Activated naive CD8-positive, alpha-beta T cell treated with anti-CD3 and anti-CD28 coated beads, Interleukin-2, amount 10 ng/mL, durations not matched to agents 7 days and 5 days (primary cell): Measurements from ENCODE around the gene EZH1. TPM values are rescaled to one million over a fixed set of nuclear protein-coding genes. Genes with fewer than 3 reads are reported as not detected.
A peak's percentile ranks its signal among the peaks of the same experiment; 100 is the strongest.

Experiments used
- ATAC-seq: fragments of 150-1000 bp; cut with Tn5 transposase; one replicate; pipeline ENCODE4 v1.10.0; 2021; ENCODE audit warnings: low read depth, moderate library complexity
- POLR2A ChIA-PET: fragments of 350-600 bp; sonication (Branson Sonifier 250); formaldehyde crosslinking; loops from one replicate; lab custom pipeline; 2021; ENCODE audit warnings: antibody characterized with exemption; lab: Charles Lee
- DNase-seq: peaks from one replicate; pipeline ENCODE4 v3.0.0; 2021
- H3K27ac Mint-ChIP-seq: one replicate; pipeline ENCODE4 v1.8.0; 2022; ENCODE audit warnings: mild to moderate bottlenecking, mixed read lengths
- H3K27me3 Mint-ChIP-seq: one replicate; pipeline ENCODE4 v1.8.0; 2022; ENCODE audit warnings: mild to moderate bottlenecking, moderate library complexity, mixed read lengths
- H3K36me3 Mint-ChIP-seq: one replicate; pipeline ENCODE4 v1.8.0; 2021; ENCODE audit warnings: mild to moderate bottlenecking, mixed read lengths
- H3K4me1 Mint-ChIP-seq: one replicate; pipeline ENCODE4 v1.8.0; 2021; ENCODE audit warnings: mixed read lengths
- H3K4me3 Mint-ChIP-seq: one replicate; pipeline ENCODE4 v1.8.0; 2022; ENCODE audit warnings: mild to moderate bottlenecking, moderate library complexity, mixed read lengths
- H3K9me3 Mint-ChIP-seq: one replicate; pipeline ENCODE4 v1.8.0; 2021; ENCODE audit warnings: mixed read lengths
- total RNA-seq, 2 experiments: library from RNA; stranded (reverse); gene quantifications; one replicate each; pipeline ENCODE4 v1.2.3, GENCODE V29; 2021

Gene EZH1
- 10 to 100 TPM; 83.1 to 98.4 TPM for total RNA-seq

GRCh38 chr17:42744806-42745617, at the start of gene EZH1:
EZH1 (minus strand) TSS chr17:42745040; CDS start chr17:42728941, 16,099 bp downstream.
- Mint-ChIP-seq H3K36me3 (no peaks in the 10 kb centered on the region), H3K4me3 (peak within 1 kb of the TSS; percentile 97), H3K27ac (peak within 1 kb of the TSS; percentile 95), H3K27me3 (peaks cover 36% of the 10 kb centered on the region), H3K9me3 (no peaks in the 10 kb centered on the region), H3K4me1 (peaks cover 15% of the 10 kb centered on the region)
- POLR2A ChIA-PET, result no interaction called here
- ATAC-seq (peak; percentile 95), DNase-seq (peak; percentile 97)

- POLR2A ChIA-PET, result no interaction called here
- H3K4me3 Mint-ChIP-seq, result no peak overlapping the region
Observed at GRCh38 chr17:42792545-42792944, 47.7 kb upstream of the EZH1 start.

GRCh38 chr17:42791948-42792347, 47.1 kb upstream of the EZH1 start:
- POLR2A ChIA-PET, result no interaction called here
- Mint-ChIP-seq H3K4me3 (no peak overlapping the region), H3K9me3 (no peaks in the 10 kb centered on the region), H3K36me3 (peaks cover 1% of the 10 kb centered on the region), H3K27ac (no peak overlapping the region), H3K27me3 (peaks cover 14% of the 10 kb centered on the region), H3K4me1 (peaks cover 2% of the 10 kb centered on the region)
- DNase-seq (no peak), ATAC-seq (no peak)

More at GRCh38 chr17:42792545-42792944, 47.7 kb upstream of the EZH1 start:
- no peaks in the 10 kb centered on the region for H3K9me3 Mint-ChIP-seq
- peaks cover 11% of the 10 kb centered on the region for H3K27me3 Mint-ChIP-seq
- H3K27ac Mint-ChIP-seq, result no peak overlapping the region
- ATAC-seq (no peak), DNase-seq (no peak)
- peaks cover 3% of the 10 kb centered on the region for H3K4me1 Mint-ChIP-seq
- H3K36me3 Mint-ChIP-seq, result peaks cover 1% of the 10 kb centered on the region

GRCh38 chr17:42787266-42787665, 42.4 kb upstream of the EZH1 start:
- Mint-ChIP-seq H3K27ac (no peak overlapping the region), H3K36me3 (peaks cover 2% of the 10 kb centered on the region), H3K4me1 (peaks cover 14% of the 10 kb centered on the region), H3K9me3 (no peaks in the 10 kb centered on the region), H3K4me3 (no peak overlapping the region), H3K27me3 (peaks cover 59% of the 10 kb centered on the region)
- ATAC-seq, result no peak
- DNase-seq, result no peak
- POLR2A ChIA-PET, result interaction anchor here (0.5 to 1.9 kb wide), 3 partner anchors 11 to 141 kb away, joined by 3 to 6 read pairs (median 6); partner anchors contain the start of genes COA3 and VPS25

GRCh38 chr17:42784811-42785592, 40.2 kb upstream of the EZH1 start:
- H3K4me3 Mint-ChIP-seq, result no peak overlapping the region
- peaks cover 2% of the 10 kb centered on the region for H3K36me3 Mint-ChIP-seq
- H3K4me1 Mint-ChIP-seq, result peaks cover 14% of the 10 kb centered on the region
- no peak overlapping the region for H3K27ac Mint-ChIP-seq
- no peaks in the 10 kb centered on the region for H3K9me3 Mint-ChIP-seq
- ATAC-seq, result no peak
- POLR2A ChIA-PET, result interaction anchor here (0.7 to 1.1 kb wide), 2 partner anchors 39 to 237 kb away, joined by 3 read pairs; partner anchors contain the start of gene BECN1
- H3K27me3 Mint-ChIP-seq, result peaks cover 66% of the 10 kb centered on the region
- DNase-seq, result no peak

GRCh38 chr17:42784409-42784808, 39.6 kb upstream of the EZH1 start:
- DNase-seq (no peak), ATAC-seq (no peak)
- Mint-ChIP-seq H3K4me3 (no peak overlapping the region), H3K36me3 (peaks cover 7% of the 10 kb centered on the region), H3K27ac (no peak overlapping the region), H3K9me3 (no peaks in the 10 kb centered on the region), H3K27me3 (peaks cover 70% of the 10 kb centered on the region), H3K4me1 (peaks cover 16% of the 10 kb centered on the region)
- POLR2A ChIA-PET, result no interaction called here

GRCh38 chr17:42783791-42784138, 38.9 kb upstream of the EZH1 start:
- Mint-ChIP-seq H3K27me3 (peaks cover 72% of the 10 kb centered on the region), H3K36me3 (peaks cover 13% of the 10 kb centered on the region), H3K9me3 (no peaks in the 10 kb centered on the region), H3K4me1 (peaks cover 16% of the 10 kb centered on the region), H3K4me3 (no peak overlapping the region), H3K27ac (no peak overlapping the region)
- POLR2A ChIA-PET, result interaction anchor here (1.4 kb wide), 1 partner anchor 10 kb away, joined by 3 read pairs; the partner anchor contains the start of gene VPS25
- ATAC-seq (no peak), DNase-seq (no peak)

GRCh38 chr17:42783062-42783790, 38.4 kb upstream of the EZH1 start:
- H3K9me3 Mint-ChIP-seq, result no peaks in the 10 kb centered on the region
- DNase-seq, result no peak
- no peak for ATAC-seq
- H3K4me1 Mint-ChIP-seq, result peaks cover 16% of the 10 kb centered on the region
- POLR2A ChIA-PET, result interaction anchor here (1.4 kb wide), 1 partner anchor 10 kb away, joined by 3 read pairs; the partner anchor contains the start of gene VPS25
- H3K27me3 Mint-ChIP-seq, result peaks cover 72% of the 10 kb centered on the region
- H3K4me3 Mint-ChIP-seq, result no peak overlapping the region
- no peak overlapping the region for H3K27ac Mint-ChIP-seq
- H3K36me3 Mint-ChIP-seq, result peaks cover 15% of the 10 kb centered on the region

GRCh38 chr17:42782166-42783061, 37.6 kb upstream of the EZH1 start:
- DNase-seq, result no peak
- H3K4me1 Mint-ChIP-seq, result peaks cover 16% of the 10 kb centered on the region
- no peak for ATAC-seq
- H3K4me3 Mint-ChIP-seq, result no peak overlapping the region
- no peaks in the 10 kb centered on the region for H3K9me3 Mint-ChIP-seq
- POLR2A ChIA-PET, result interaction anchor here (1.4 kb wide), 1 partner anchor 9 kb away, joined by 3 read pairs; the partner anchor contains the start of gene VPS25
- H3K27me3 Mint-ChIP-seq, result peaks cover 66% of the 10 kb centered on the region
- H3K27ac Mint-ChIP-seq, result no peak overlapping the region
- H3K36me3 Mint-ChIP-seq, result peaks cover 15% of the 10 kb centered on the region

- POLR2A ChIA-PET, result no interaction called here
- H3K27me3 Mint-ChIP-seq, result peaks cover 63% of the 10 kb centered on the region
Observed at GRCh38 chr17:42781639-42782165, 36.9 kb upstream of the EZH1 start.

GRCh38 chr17:42780851-42781638, 36.2 kb upstream of the EZH1 start:
- peaks cover 16% of the 10 kb centered on the region for H3K4me1 Mint-ChIP-seq

More at GRCh38 chr17:42781639-42782165, 36.9 kb upstream of the EZH1 start:
- peaks cover 15% of the 10 kb centered on the region for H3K36me3 Mint-ChIP-seq
- ATAC-seq (no peak), DNase-seq (no peak)
- no peak overlapping the region for H3K27ac Mint-ChIP-seq
- H3K4me1 Mint-ChIP-seq, result peaks cover 16% of the 10 kb centered on the region
- no peak overlapping the region for H3K4me3 Mint-ChIP-seq
- no peaks in the 10 kb centered on the region for H3K9me3 Mint-ChIP-seq

More at GRCh38 chr17:42780851-42781638, 36.2 kb upstream of the EZH1 start:
- peaks cover 15% of the 10 kb centered on the region for H3K36me3 Mint-ChIP-seq
- H3K27ac Mint-ChIP-seq, result no peak overlapping the region
- POLR2A ChIA-PET, result no interaction called here
- no peaks in the 10 kb centered on the region for H3K9me3 Mint-ChIP-seq
- H3K27me3 Mint-ChIP-seq, result peaks cover 58% of the 10 kb centered on the region
- H3K4me3 Mint-ChIP-seq, result no peak overlapping the region
- DNase-seq (no peak), ATAC-seq (peak; percentile 6)
